ENCODE measurements around the gene KNSTRN.

DNA sequence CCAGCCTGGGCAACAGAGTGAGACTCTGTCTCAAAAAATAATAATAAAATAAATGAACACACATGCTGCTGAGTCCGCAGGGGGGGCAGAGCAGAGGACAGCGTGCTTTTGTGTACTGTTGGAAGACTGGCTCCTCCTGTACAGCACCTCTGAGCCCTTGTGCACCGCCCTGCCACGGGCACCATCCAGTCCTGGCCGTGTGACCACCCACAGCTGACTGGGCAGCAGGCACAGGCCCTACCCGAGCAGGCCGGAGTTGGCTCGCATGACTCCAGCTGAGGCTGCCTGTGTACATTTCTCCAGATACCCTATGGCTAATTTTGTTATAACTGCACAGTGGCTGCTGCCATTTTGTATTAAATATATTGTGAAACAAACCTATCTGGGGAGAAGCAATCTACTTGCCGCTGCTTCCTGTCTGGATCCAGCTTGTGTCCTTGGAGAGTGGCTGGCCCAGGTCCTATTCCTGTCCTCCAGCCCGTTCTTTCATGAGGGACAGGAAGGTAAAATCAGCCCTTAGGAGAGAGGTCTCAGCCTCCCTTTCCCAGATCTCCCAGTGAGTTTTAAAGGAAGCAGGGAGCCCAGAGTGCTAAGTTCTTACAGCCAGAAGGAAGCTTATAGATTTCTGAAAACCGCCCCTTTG lies 37.7 kb downstream of the KNSTRN start:
- TF ChIP-seq CTCF (IDR thresholded peaks at IDR 0.05) (no peak), POLR2A (IDR thresholded peaks at IDR 0.05) (no peak)
